NCI-H345 treated with DMSO at 0.1 percent for 48 hours (cell line): ENCODE data around the gene CARMIL1.

ENCODE experiments used
- DNase-seq: peaks from one replicate; lab custom pipeline; 2025; ENCODE audit not compliant: unreplicated experiment; lab: John Stamatoyannopoulos, UW

The CARMIL1 gene

GRCh38 chr6:25278914-25279747, at the start of gene CARMIL1:
Gene CARMIL1 (plus strand): TSS chr6:25279374. CDS start chr6:25279796, 422 bp downstream.
- peak; percentile 75 for DNase-seq

- DNase-seq, result no peak
These were observed 49.4 kb upstream of the CARMIL1 start for GRCh38 chr6:25229671-25230321.

- no peak for DNase-seq
These were observed 46.7 kb upstream of the CARMIL1 start for GRCh38 chr6:25232479-25232878.

DNA sequence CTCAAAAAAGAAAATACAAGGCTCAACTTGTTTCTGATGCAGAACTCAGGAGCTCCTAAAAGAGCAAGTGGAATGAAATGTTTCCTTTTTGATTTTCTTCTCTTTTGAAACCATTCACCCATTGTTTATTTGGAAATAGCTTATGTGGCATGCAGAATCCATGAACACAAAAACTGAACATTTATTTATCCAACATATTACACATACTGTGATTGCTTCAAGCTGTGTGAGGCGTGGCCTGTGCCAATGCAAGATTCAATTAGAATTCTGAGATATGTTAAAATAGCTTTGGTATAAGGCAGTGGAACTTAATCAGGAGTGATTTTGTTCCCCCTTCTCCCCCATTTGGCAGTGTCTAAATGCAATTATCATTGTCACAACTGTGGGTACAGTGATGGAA, 45.9 kb upstream of the CARMIL1 start:
- no peak for DNase-seq

- no peak for DNase-seq
These were observed 41.6 kb upstream of the CARMIL1 start for GRCh38 chr6:25237579-25237978.

- no peak for DNase-seq
These were observed 40.1 kb upstream of the CARMIL1 start for GRCh38 chr6:25239059-25239458.

- DNase-seq, result no peak
These were observed 39.7 kb upstream of the CARMIL1 start for GRCh38 chr6:25239498-25239897.

DNA sequence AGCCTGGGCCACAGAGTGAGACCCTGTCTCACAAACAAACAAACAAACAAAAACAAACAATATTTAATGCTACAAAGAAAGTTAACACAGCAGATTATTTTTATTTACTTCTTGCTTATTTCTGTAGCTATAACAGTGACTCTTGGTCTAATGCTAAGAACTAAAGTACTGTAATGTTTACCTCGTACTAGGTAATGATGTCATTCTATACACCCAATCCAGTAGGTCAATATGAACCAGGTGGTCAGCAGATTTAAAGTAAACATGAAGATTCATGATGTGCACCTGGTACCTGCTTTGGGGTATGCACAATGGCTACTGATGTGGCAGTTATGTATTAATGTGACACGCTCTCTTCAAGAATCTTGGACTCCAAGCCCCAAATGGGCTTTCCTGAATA, 36.6 kb upstream of the CARMIL1 start:
- no peak for DNase-seq

DNA sequence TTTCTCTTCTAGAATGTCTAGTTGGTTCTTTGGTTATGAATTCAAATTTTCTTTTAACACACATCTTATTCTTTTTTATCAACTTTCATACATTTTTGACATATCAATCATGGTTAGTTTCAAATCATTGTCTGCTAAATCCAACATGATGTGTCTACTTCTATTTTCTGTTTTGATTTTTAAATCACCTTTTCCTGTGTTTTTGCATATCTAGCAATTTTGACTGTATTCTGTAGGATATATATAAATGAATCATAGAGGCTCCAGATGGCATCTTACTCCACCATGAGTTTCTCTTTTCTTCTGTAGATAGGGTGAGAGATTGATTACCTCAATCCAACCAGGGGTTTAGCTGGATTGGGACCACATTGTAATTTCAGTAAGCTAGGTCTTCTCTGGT, 34.3 kb upstream of the CARMIL1 start:
- DNase-seq, result no peak

GRCh38 chr6:25248123-25248522, 31.1 kb upstream of the CARMIL1 start:
- DNase-seq, result no peak

DNA sequence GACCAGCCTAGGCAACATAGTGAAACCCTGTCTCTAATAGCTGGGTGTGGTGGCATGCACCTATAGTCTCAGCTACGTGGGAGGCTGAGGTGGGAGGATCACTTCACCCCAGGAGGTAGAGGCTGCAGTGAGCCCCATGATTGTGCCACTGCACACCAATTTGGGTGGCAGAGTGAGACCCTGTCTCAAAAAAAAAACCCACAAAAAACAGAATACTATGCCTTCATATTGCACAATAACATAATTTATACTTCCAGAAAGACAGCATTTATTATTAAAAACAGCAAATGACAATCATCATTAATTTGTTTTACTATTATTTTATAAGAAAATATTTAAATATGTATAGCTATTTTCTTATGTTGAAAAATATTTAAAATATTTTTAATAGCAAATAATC, 30.0 kb upstream of the CARMIL1 start:
- DNase-seq, result no peak

DNA sequence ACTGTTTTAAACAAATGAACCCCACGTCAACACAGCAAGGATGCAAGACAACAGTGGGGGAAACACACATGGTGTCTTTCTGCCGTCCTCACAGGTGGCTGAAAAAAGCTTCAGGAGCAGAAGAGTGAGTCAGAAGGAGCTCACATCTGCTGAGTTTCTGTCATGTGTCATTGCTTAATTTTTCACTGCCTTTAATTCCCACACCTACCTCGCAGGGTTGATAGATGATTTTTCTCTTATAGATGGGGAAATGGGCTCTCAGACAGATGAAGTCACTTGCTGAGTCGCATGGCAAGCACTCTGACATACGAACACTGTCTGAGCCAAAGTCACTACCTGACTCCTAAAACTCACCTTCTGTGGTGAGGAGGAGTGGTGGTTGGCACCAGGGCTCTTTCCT, 28.3 kb upstream of the CARMIL1 start:
- DNase-seq, result no peak

- no peak for DNase-seq
These were observed 27.7 kb upstream of the CARMIL1 start for GRCh38 chr6:25251426-25251825.

DNA sequence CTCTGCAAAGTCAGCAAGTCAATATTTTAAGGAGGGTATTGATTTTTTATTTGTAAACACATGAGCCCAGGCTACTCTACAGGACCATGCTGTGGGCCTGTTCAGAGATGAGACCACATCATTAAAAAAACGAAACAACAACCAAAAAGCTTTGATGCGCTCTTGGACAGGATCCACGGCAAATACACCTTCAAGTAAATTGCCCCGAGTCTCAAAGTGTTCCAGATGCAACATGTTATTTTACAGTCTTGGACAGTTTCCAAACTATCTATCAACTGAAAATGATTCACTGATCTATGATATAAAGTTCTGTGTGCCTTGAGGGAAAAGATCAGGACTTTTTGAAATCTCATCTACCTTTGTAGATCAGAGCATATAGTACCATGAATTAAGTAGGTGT, 25.8 kb upstream of the CARMIL1 start:
- peak; percentile 68 for DNase-seq

- no peak for DNase-seq
These were observed 24.5 kb upstream of the CARMIL1 start for GRCh38 chr6:25254671-25255070.

DNA sequence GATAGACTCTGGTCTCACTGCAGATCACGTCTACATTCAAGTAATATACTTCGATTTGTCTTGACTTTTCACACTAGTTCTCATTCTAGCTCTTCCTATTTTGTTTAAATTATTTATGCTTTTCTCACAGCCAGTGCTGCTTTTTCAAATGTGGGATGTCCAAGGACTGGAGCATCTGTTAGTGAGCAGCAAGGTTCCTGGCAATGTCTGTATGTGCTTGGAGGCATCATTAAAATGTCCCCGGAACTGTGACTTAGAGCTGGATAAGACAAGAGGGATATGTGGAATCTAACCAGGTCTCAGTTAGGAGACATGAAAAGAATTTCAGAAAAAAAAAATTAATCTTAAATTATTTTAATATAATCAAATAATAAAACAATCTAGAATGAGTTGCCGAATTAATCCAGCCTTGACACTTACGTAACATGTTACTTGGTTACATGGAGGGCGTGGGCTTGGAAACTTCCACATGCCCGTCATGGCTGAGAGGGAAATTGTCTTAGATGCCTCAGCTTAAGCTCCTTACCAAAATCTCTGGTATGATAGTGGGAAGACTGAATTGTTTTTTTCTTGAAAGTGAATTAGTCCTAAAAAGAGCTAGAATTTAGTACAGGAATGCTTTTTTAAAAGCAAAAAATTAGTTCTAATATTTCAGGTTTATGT, 21.4 kb upstream of the CARMIL1 start:
- DNase-seq, result no peak

DNA sequence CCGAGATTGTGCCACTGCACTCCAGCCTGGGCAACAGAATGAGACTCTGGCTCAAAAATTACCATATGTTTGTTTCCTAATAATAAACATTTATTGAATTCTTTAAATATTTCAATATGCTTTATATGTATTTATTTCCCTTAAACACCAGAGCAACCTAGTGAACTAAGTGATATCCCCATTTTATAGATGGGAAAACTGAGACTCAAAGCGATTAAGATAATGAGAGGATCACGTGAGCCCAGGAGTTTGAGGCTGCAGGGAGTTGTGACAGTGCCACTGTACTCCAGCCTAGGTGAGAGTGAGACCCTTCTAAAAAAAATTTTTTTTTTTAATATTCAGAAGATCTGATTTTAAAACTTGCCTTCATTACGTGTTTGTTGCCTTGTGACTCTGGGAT, 19.4 kb upstream of the CARMIL1 start:
- no peak for DNase-seq

- DNase-seq, result no peak
These were observed 15.5 kb upstream of the CARMIL1 start for GRCh38 chr6:25263657-25264056.

DNA sequence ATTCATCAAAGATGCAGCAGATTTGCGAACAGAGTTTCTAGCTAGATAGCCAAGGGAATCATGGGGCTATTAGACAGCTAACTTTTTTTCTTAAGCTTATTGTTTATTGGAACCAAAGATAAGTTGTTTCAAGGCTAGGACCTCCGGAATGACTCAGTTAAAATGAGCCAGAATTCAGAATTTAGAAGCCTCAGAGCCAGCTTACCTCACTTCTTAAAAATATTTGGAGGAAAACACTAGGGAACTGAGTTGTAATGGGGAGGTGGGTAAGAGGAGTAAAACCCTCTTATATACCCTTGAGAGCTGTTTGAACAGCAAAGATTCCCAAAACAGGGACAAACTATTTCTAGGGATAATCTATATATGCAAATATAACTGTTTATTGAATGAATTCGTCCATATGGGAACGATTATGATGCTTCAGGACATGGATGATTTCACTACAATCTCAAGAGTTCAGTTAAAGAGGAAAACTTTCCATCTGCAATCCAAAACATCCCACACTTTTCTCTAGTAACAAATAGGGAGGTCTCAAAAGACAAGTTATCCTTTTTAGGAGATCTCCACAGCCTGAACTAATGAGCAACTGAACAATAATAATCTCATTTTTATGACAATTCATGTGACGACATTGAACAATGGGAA, 12.6 kb upstream of the CARMIL1 start:
- no peak for DNase-seq

DNA sequence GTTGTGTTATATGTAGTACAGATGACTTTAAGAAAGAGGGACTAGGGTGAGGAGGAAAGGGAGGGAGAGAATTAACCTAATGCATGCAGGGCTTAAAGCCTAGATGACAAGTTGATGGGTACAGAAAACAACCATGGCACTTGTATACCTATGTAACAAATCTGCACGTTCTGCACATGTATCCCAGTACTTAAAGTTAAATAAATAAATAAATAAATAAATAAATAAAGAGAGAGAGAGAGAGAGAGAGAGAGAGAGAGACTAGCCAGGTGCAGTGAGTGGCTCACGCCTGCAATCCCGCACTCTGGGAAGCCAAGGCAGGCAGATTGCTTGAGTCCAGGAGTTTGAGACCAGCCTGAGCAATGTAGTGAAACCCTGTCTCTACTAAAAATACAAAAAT, 11.5 kb upstream of the CARMIL1 start:
- no peak for DNase-seq

- DNase-seq, result no peak
These were observed 8.6 kb upstream of the CARMIL1 start for GRCh38 chr6:25270559-25270958.

- DNase-seq, result no peak
These were observed 3.7 kb upstream of the CARMIL1 start for GRCh38 chr6:25275436-25275835.
